Measurements from ENCODE around the gene FAM53B. TPM values are rescaled to one million over a fixed set of nuclear protein-coding genes. Genes with fewer than 3 reads are reported as not detected.
A peak's percentile ranks its signal among the peaks of the same experiment; 100 is the strongest.

Gene FAM53B
- total and polyA plus RNA-seq, 4 donors, result 14.6 to 45.4 (median 18.2) TPM

DNA sequence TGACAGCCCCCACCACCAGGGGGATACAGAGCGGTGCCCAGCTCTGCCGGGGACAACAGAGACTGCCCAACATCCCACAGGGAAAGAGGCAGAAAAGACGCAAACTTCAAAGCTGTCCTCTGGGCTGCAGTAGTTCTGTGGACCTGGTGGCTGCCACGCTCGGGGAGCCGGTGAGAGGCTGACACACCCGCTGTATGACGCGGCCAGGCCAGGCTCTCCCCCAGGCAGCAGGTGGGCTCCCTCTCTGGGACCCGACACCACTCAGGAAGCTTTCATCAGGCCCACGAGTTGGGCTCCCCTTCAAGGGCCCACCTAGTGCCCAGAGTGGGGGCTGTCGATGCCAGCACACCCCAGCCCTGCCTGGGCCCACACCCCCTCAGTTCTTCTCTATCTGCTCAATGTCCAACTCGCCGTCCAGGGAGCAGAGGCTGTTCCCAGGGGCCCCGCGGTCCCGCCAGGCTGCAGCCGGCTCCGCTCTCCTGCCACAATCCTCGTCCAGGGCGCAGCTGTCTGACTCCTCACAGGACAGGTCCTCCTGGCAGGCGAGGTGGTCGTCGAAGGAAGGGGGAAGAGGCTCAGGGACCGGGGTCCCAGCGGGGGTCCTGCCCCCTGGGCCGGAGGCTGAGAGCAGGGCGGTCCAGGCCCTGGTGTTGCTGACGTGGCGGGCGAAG is 121.2 kb downstream of the FAM53B start:
- no peak for TF ChIP-seq CTCF (IDR thresholded peaks at IDR 0.05; ENCODE audit: control extremely low read depth, extremely low read depth)
- DNase-seq (no peak), ATAC-seq (ENCODE audit: insufficient read depth, low FRiP score) (no peak)
- H3K36me3 ChIP-seq (ENCODE audit: control insufficient read depth in 4 of 4, insufficient read depth in 4 of 4, low read length in 4 of 4), result peaks cover 0 to 18% (median 1%) of the 10 kb centered on the region in 4 donors
- H3K4me3 ChIP-seq, result no peak overlapping the region
- 92% methylated on average over 29 to 31 of the region's 31 CpGs for WGBS, 2 donors
- no peaks in the 10 kb centered on the region for H3K9me3 ChIP-seq (ENCODE audit: control insufficient read depth in 4 of 4, insufficient read depth in 3 of 4, low read length in 3 of 4)
- no peak overlapping the region for H3K27ac ChIP-seq (ENCODE audit: low read depth in 1 of 2, low read length in 1 of 2)
- no peaks in the 10 kb centered on the region for H3K27me3 ChIP-seq (ENCODE audit: control insufficient read depth in 3 of 3, insufficient read depth in 3 of 3, low read length in 2 of 3)
- peaks cover 0 to 32% (median 15%) of the 10 kb centered on the region in 5 donors for H3K4me1 ChIP-seq (ENCODE audit: control insufficient read depth in 5 of 5, insufficient read depth in 5 of 5, low read length in 5 of 5)
- no peak overlapping the region for H3K9ac ChIP-seq (ENCODE audit: insufficient read depth in 1 of 2, low read length in 2 of 2)

DNA sequence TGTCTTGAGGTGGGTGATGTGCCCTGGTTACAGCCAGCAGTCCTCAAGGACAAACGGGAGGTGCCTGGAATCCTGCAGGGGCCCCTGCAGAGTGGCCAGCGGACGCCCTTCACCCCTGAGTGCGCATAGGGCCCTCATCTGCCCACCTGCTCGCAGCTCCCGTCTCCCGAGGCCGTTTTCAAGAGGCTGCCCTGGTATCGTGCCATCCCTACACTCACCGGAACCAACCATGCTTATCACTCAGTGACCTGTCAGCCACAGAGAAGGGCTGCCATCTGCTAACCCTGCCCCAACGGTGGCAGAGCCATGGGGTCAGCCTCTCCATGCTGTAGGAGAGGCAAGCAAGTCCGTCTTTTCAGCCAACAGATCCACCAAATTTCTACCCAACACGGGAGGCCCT is 122.0 kb downstream of the FAM53B start:
- peaks cover 0 to 29% (median 11%) of the 10 kb centered on the region in 5 donors for H3K4me1 ChIP-seq (ENCODE audit: control insufficient read depth in 5 of 5, insufficient read depth in 5 of 5, low read length in 5 of 5)
- DNase-seq, result no peak
- WGBS, 2 donors, result 88 to 91% methylated on average over 13 of the region's 13 CpGs

GRCh38 chr10:124621637-124622036 is 122.5 kb downstream of the FAM53B start:
- WGBS, 2 donors, result 86 to 87% methylated on average over 13 of the region's 13 CpGs
- no peak overlapping the region for H3K4me3 ChIP-seq
- peak overlapping the region in 1 of 2 donors; percentile 55 for H3K27ac ChIP-seq (ENCODE audit: low read depth in 1 of 2, low read length in 1 of 2)
- no peaks in the 10 kb centered on the region for H3K9me3 ChIP-seq (ENCODE audit: control insufficient read depth in 4 of 4, insufficient read depth in 3 of 4, low read length in 3 of 4)
- ATAC-seq (ENCODE audit: insufficient read depth, low FRiP score), result no peak
- TF ChIP-seq CTCF (IDR thresholded peaks at IDR 0.05; ENCODE audit: control extremely low read depth, extremely low read depth), result no peak
- no peaks in the 10 kb centered on the region for H3K27me3 ChIP-seq (ENCODE audit: control insufficient read depth in 3 of 3, insufficient read depth in 3 of 3, low read length in 2 of 3)
- no peak for DNase-seq
- H3K4me1 ChIP-seq (ENCODE audit: control insufficient read depth in 5 of 5, insufficient read depth in 5 of 5, low read length in 5 of 5), result peaks cover 0 to 29% (median 11%) of the 10 kb centered on the region in 5 donors
- peaks cover 0 to 22% (median 1%) of the 10 kb centered on the region in 4 donors for H3K36me3 ChIP-seq (ENCODE audit: control insufficient read depth in 4 of 4, insufficient read depth in 4 of 4, low read length in 4 of 4)
- H3K9ac ChIP-seq (ENCODE audit: insufficient read depth in 1 of 2, low read length in 2 of 2), result no peak overlapping the region

More for the DNA sequence above, 122.0 kb downstream of the FAM53B start:
- H3K9me3 ChIP-seq (ENCODE audit: control insufficient read depth in 4 of 4, insufficient read depth in 3 of 4, low read length in 3 of 4), result no peaks in the 10 kb centered on the region
- no peak overlapping the region for H3K9ac ChIP-seq (ENCODE audit: insufficient read depth in 1 of 2, low read length in 2 of 2)
- ATAC-seq (ENCODE audit: insufficient read depth, low FRiP score), result no peak
- TF ChIP-seq CTCF (IDR thresholded peaks at IDR 0.05; ENCODE audit: control extremely low read depth, extremely low read depth), result no peak
- no peak overlapping the region for H3K4me3 ChIP-seq
- H3K27me3 ChIP-seq (ENCODE audit: control insufficient read depth in 3 of 3, insufficient read depth in 3 of 3, low read length in 2 of 3), result no peaks in the 10 kb centered on the region
- H3K36me3 ChIP-seq (ENCODE audit: control insufficient read depth in 4 of 4, insufficient read depth in 4 of 4, low read length in 4 of 4), result peaks cover 0 to 20% (median 1%) of the 10 kb centered on the region in 4 donors
- H3K27ac ChIP-seq (ENCODE audit: low read depth in 1 of 2, low read length in 1 of 2), result peak overlapping the region in 1 of 2 donors; percentile 55
